ENCODE results near the gene TMTC2. TPM values are rescaled to one million over a fixed set of nuclear protein-coding genes. Genes with fewer than 3 reads are reported as not detected.

The TMTC2 gene
- total RNA-seq, 2 experiments from 2014 or later, result 1.8 to 2.1 TPM

DNA sequence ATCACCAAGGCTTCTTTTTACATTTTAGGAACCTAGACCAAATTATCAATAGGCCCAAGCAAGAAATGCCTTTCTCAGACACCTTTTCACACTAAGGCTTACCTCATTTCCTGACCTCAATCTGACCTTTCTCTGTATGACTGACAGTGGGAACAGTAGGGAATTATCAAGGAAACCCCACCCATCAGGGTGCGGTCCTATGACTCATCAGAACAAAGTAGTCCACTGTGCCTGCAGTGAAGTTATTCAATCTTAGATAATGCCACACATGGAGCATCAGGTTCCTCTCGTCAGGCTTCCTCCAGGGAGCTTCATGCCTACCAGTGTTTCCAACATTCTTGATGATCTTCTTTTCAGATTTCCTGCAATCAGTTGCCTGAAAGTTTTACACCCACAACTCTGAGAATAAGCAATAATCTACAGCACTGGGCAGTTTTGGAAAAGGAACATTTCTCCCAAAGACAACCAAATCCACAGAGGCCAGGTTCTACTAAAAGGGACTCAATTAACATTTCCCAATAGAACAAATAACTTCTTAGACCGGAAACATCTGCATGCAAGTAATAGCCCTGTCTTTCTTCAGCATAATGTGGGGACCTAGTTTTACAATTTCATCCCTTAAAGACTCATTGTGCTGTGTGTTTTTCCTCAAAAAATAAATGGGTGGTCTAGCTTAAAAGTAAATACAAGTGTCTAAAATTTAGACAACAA is 35.9 kb upstream of the TMTC2 start:
- Mint-ChIP-seq H3K4me1 (ENCODE audit: low read depth) (no peaks in the 10 kb centered on the region), H3K27me3 (no peaks in the 10 kb centered on the region), H3K4me3 (no peak overlapping the region), H3K36me3 (ENCODE audit: low read depth) (no peaks in the 10 kb centered on the region), H3K9me3 (no peaks in the 10 kb centered on the region), H3K27ac (no peak overlapping the region)
- Histone ChIP-seq H3K4me1 (ENCODE audit: insufficient read depth, low read length) (no peaks in the 10 kb centered on the region), H3K4me3 (ENCODE audit: low read length) (no peak overlapping the region), H3K9me3 (ENCODE audit: control insufficient read depth in 1 of 2, insufficient read depth in 1 of 2, low read length in 2 of 2) (no peaks in the 10 kb centered on the region), H3K27me3 (ENCODE audit: control insufficient read depth in 1 of 2, insufficient read depth in 2 of 2, low read length in 2 of 2) (no peaks in the 10 kb centered on the region), H3K27ac (ENCODE audit: low read depth in 1 of 2, low read length in 2 of 2) (no peak overlapping the region), H3K36me3 (ENCODE audit: insufficient read depth, low read length) (no peaks in the 10 kb centered on the region)
- TF ChIP-seq, protein P1, sequence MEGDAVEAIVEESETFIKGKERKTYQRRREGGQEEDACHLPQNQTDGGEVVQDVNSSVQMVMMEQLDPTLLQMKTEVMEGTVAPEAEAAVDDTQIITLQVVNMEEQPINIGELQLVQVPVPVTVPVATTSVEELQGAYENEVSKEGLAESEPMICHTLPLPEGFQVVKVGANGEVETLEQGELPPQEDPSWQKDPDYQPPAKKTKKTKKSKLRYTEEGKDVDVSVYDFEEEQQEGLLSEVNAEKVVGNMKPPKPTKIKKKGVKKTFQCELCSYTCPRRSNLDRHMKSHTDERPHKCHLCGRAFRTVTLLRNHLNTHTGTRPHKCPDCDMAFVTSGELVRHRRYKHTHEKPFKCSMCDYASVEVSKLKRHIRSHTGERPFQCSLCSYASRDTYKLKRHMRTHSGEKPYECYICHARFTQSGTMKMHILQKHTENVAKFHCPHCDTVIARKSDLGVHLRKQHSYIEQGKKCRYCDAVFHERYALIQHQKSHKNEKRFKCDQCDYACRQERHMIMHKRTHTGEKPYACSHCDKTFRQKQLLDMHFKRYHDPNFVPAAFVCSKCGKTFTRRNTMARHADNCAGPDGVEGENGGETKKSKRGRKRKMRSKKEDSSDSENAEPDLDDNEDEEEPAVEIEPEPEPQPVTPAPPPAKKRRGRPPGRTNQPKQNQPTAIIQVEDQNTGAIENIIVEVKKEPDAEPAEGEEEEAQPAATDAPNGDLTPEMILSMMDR (IDR thresholded peaks at IDR 0.05), result no peak
- DNase-seq (peak in 4 of 14 experiments; percentile 6 to 48 (median 32)), ATAC-seq (ENCODE audit: poor library complexity) (no peak)
- ChIA-PET POLR2A (no interaction called here), CTCF (no interaction called here)
- intact Hi-C loops (cut with DNase I, micrococcal nuclease), result no loop called here

DNA sequence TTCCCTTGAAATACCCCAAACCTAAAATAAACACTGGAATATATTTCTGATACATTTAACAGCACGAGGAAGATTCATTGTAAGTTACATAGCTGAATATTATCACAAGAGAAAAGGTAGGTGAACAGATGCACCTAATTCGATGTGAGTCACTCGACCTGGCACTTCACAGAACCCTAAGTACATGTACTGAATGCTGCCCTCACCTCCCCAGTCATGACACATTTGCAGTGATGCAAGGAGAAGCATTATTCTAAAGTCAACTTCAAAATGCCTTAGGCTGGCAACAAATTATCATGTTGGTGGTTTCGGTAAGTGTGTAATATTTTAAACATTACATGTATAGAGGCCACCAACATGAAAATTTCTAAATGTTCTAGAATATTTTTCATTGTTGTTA is 35.2 kb upstream of the TMTC2 start:
- DNase-seq (no peak), ATAC-seq (ENCODE audit: poor library complexity) (no peak)
- H3K4me3 Mint-ChIP-seq, result no peak overlapping the region
- Histone ChIP-seq H3K9me3 (ENCODE audit: control insufficient read depth in 1 of 2, insufficient read depth in 1 of 2, low read length in 2 of 2) (no peaks in the 10 kb centered on the region), H3K4me3 (ENCODE audit: low read length) (no peak overlapping the region), H3K4me1 (ENCODE audit: insufficient read depth, low read length) (no peaks in the 10 kb centered on the region), H3K36me3 (ENCODE audit: insufficient read depth, low read length) (no peaks in the 10 kb centered on the region), H3K27me3 (ENCODE audit: control insufficient read depth in 1 of 2, insufficient read depth in 2 of 2, low read length in 2 of 2) (peaks cover 0 to 4% of the 10 kb centered on the region in 2 experiments), H3K27ac (ENCODE audit: low read depth in 1 of 2, low read length in 2 of 2) (no peak overlapping the region)
- H3K9me3 Mint-ChIP-seq, result no peaks in the 10 kb centered on the region
- TF ChIP-seq, protein P1 (IDR thresholded peaks at IDR 0.05), result no peak
- intact Hi-C loops (cut with DNase I, micrococcal nuclease), result no loop called here
- H3K36me3 Mint-ChIP-seq (ENCODE audit: low read depth), result no peaks in the 10 kb centered on the region
- no peaks in the 10 kb centered on the region for H3K4me1 Mint-ChIP-seq (ENCODE audit: low read depth)
- H3K27ac Mint-ChIP-seq, result no peak overlapping the region
- POLR2A ChIA-PET, result no interaction called here
- no peaks in the 10 kb centered on the region for H3K27me3 Mint-ChIP-seq
- CTCF ChIA-PET, result no interaction called here

DNA sequence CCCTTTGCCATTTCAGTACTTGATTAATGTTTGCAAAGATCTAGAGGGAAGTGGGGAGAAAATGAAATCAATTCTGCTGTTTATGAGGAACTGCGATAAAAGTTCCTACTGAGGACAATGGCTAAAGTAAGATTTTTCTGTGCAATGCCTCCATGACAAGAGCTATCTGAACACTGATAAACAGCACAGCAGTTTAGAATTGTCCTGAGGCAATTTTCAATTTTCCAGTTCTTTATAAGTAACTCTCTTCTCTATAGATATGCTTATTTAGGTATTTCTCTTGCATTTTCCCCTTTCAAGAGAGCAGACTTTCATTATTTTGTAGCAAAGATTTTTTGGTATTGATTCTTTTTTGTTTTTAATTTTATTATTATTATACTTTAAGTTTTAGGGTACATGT is 34.6 kb upstream of the TMTC2 start:
- DNase-seq (no peak), ATAC-seq (ENCODE audit: poor library complexity) (no peak)
- H3K4me3 Mint-ChIP-seq, result no peak overlapping the region
- TF ChIP-seq, protein P1 (IDR thresholded peaks at IDR 0.05), result no peak
- H3K4me1 Mint-ChIP-seq (ENCODE audit: low read depth), result no peaks in the 10 kb centered on the region
- Histone ChIP-seq H3K36me3 (ENCODE audit: insufficient read depth, low read length) (no peaks in the 10 kb centered on the region), H3K4me1 (ENCODE audit: insufficient read depth, low read length) (no peaks in the 10 kb centered on the region), H3K4me3 (ENCODE audit: low read length) (no peak overlapping the region), H3K27ac (ENCODE audit: low read depth in 1 of 2, low read length in 2 of 2) (no peak overlapping the region), H3K27me3 (ENCODE audit: control insufficient read depth in 1 of 2, insufficient read depth in 2 of 2, low read length in 2 of 2) (peaks cover 0 to 4% of the 10 kb centered on the region in 2 experiments), H3K9me3 (ENCODE audit: control insufficient read depth in 1 of 2, insufficient read depth in 1 of 2, low read length in 2 of 2) (no peaks in the 10 kb centered on the region)
- H3K27me3 Mint-ChIP-seq, result no peaks in the 10 kb centered on the region
- intact Hi-C loops (cut with DNase I, micrococcal nuclease), result no loop called here
- ChIA-PET CTCF (no interaction called here), POLR2A (no interaction called here)
- H3K9me3 Mint-ChIP-seq, result no peaks in the 10 kb centered on the region
- no peaks in the 10 kb centered on the region for H3K36me3 Mint-ChIP-seq (ENCODE audit: low read depth)
- no peak overlapping the region for H3K27ac Mint-ChIP-seq

Data from CD4-positive, alpha-beta T cell (primary cell).